Measurements from ENCODE around the gene SMIM28. TPM values are rescaled to one million over a fixed set of nuclear protein-coding genes. Genes with fewer than 3 reads are reported as not detected.

The SMIM28 gene
- total RNA-seq, 1 experiment from 2014 or later = not detected

DNA sequence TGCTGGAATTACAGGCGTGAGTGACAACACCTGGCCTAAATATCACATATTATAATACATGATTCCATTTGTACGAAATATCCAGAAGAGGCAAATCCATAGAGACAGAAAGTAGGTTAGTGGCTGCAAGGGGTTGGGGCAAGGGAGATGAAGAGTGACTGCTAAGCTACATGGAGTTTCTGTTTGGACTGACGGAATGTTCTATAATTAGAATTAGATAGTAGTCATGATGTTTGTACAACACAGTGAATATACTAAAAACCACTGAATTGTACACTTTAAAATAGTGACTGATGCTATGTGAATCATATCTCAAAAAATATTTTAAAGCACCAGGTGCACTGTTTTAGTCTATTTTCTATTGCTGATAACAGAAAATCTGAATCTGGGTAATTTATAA, 22.6 kb downstream of the SMIM28 start:
- in situ Hi-C loops (cut with HindIII; ENCODE audit: low pct_unique_long_range_greater_than_20kb, low sequenced_read_pairs) = no loop called here
- no peak for DNase-seq (ENCODE audit: low read depth, low spot score)

DNA sequence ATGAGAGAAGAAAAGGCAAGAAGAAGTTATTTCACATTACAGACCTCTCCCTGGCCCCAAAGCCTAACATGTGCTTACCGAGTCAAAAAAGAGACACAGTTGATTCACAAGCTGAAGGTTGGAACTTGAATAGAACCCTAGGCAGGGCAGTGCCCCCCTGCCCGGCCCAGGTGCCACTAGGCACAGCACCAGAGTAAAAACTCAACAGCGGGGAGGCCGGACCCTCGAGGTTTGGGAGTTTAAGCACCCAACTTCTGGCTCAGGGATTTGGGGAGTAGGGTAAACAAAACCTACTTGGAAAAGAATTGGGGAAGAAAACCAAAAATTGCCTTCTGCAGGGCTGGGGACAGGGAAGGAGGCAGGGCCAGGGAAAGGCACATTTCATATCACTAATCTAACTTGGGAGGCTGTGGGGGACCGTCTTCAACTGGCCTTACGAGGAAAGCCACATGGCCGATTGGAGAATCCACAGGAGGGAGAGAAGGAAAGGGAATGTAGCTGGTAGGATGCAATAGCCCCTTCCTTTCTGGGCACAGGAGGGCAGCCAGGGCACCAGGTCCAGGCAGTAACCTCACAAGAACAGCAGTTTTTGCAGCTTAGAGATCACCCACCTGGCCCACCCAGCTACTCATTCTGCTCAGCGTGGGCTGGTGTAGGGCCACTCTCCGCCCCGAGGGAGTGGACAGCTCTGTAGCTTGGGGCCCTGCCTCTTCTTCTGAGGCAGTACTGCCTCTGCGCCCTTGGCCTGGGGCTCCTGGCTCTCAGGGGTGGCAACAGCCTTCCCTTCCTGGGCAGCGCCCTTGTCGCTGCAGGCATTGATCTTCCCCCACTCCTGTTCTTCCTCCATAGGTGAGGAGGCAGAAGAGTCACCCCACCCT, 24.5 kb downstream of the SMIM28 start:
- no peak for DNase-seq (ENCODE audit: low read depth, low spot score)
- in situ Hi-C loops (cut with HindIII; ENCODE audit: low pct_unique_long_range_greater_than_20kb, low sequenced_read_pairs) = no loop called here

DNA sequence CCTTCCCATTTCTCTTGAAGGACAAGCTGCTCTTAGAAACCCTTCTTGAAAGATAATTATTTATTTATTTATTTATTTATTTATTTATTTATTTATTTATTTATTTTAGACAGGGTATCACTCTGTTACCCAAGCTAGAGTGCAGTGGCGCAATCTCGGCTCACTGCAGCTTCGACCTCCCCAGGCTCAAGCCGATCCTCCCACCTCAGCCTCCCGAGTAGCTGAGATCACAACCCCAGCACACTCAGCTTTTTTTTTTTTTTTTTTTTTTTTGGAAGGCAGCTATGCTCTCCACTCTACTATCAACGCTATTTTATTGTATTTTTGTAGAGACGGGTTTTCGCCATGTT, 25.1 kb downstream of the SMIM28 start:
- no peak for DNase-seq (ENCODE audit: low read depth, low spot score)
- in situ Hi-C loops (cut with HindIII; ENCODE audit: low pct_unique_long_range_greater_than_20kb, low sequenced_read_pairs) = no loop called here

DNA sequence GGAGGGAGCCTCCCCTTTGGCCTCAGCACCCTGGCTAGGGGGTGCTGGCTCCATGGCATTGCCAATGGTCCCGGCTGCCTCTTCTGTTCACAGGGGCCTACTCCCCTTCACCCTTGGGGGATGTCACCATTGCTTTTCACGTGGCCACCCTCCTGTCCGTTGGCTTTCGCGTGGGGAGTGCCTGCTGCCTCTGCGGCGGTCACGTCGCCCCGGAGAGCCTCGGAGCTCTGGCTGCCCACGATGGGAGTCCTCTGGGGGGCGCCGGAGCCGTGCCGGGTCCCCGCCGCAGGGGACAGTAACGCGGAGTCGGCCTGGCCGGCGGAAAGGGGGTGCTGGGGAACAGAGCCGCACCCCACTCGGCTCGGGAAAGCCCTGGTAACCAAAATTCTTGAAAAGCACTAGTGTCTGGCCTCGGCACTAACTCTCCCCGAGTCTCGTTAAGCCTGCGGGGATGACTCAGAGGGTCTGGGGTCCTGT, 25.7 kb downstream of the SMIM28 start:
- in situ Hi-C loops (cut with HindIII; ENCODE audit: low pct_unique_long_range_greater_than_20kb, low sequenced_read_pairs) = no loop called here

DNA sequence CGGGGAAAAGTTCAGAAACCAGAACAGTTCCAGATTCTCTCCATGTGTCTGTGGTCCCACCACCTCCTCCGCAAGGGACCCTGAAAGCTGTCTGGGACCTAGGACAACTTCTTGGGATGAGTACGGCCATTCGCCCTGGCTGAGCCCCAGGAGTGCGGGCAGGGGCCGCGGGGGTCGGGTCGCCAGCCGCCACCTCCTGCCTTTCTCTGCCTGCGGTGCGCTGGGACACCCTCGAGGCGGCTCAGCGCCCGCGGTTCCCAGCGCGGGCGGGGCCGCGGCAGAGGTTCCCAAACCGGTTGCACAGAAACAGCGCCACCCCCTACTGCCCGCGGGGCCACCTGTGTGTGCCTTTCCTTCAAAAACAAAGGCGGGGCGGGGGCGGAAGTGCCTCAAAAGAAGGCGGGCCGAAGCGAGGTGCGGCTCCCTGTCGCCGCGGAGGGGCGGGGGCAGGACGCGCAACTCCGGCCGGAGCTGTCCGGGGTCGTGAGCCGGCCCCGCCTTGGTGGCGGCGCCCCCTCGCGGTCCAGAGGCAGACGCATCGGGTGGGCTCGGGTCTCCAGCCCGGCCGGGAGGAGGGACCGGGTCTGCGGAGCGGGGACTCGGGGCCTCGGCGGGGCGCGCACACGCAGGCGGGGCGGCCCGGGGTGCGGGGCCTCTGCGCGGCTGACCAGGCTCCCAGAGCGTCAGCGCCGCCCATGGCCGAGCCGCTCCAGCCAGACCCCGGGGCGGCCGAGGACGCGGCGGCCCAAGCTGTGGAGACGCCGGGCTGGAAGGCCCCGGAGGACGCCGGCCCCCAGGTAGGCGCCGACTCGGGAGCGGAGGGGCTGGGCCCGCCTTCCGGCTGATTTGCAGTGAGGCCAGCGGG, 26.3 kb downstream of the SMIM28 start, which contains the start of gene HEBP2:
HEBP2 (plus strand) TSS at position 423 of the 865 bp plus-strand sequence; CDS start at position 696, 273 bp downstream.
- in situ Hi-C loops (cut with HindIII; ENCODE audit: low pct_unique_long_range_greater_than_20kb, low sequenced_read_pairs) = no loop called here
- DNase-seq (ENCODE audit: low read depth, low spot score) = peak; percentile 76

More for the DNA sequence above, 25.7 kb downstream of the SMIM28 start:
- no peak for DNase-seq (ENCODE audit: low read depth, low spot score)

DNA sequence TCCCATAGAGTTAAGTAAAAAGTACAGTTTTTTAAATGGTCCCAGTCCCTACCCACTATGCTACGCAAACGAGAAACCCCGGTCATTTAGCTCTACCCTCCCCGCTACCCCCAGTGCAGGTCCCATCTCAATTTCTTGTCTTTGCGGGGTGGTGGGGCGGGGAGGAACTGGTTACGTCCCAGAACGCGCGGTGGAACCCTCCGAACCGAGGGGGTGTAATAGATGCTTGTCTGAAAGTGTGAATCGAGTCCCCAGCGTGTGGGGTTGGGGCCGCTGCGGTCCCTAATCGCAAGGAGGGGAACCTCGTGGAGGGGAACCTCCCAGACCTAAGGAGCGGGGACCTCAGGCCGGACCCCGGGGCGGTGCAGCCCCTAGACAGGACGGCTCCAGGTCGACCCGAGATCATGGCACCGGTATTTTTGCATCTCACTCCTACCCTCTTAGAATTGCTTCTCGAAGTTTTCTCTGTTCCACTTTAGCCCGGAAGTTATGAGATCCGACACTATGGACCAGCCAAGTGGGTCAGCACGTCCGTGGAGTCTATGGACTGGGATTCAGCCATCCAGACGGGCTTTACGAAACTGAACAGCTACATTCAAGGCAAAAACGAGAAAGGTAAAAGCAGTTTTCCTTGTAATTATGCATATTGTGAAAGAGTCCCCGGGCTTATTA, 27.1 kb downstream of the SMIM28 start:
- no peak for DNase-seq (ENCODE audit: low read depth, low spot score)
- in situ Hi-C loops (cut with HindIII; ENCODE audit: low pct_unique_long_range_greater_than_20kb, low sequenced_read_pairs) = no loop called here

DNA sequence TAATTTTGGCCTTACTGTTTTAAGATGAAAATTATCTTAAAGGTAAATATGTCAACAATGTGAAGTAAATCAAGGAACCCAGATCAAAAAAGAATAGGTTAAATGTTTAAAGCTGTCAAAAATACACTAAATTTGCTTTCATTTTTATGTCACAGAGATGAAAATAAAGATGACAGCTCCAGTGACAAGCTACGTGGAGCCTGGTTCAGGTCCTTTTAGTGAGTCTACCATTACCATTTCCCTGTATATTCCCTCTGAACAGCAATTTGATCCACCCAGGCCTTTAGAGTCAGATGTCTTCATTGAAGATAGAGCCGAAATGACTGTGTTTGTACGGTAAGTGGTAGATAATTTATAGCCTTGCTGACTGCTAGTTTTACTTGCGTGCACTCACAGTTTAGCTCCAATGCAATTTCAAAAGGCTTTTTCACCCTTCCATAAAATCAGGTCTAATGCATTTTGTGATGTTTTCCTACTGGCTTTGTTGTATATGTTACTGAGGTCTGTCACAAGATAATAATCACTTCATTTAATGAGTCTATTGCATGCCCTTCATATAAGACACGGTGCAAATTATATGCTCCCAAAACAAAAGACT, 28.2 kb downstream of the SMIM28 start:
- in situ Hi-C loops (cut with HindIII; ENCODE audit: low pct_unique_long_range_greater_than_20kb, low sequenced_read_pairs) = no loop called here
- no peak for DNase-seq (ENCODE audit: low read depth, low spot score)

DNA sequence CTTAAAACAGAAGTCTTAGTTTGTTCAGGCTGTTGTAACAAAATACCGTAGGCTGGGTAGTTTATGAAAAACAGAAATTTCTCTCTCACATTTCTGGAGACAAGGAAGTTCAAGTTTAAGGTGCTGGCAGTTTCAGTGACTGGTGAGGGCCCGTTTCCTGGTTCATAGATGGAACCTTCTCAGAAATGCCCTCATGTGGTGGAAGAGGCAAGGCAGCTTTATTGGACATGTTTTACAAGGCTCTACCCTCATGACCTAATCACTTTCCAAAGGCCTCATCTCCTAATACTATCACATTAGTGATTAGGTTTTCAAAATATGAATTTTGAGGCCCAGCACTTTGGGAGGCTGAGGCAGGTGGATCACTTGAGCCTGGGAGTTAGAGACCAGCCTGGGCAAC, 28.7 kb downstream of the SMIM28 start:
- no peak for DNase-seq (ENCODE audit: low read depth, low spot score)
- in situ Hi-C loops (cut with HindIII; ENCODE audit: low pct_unique_long_range_greater_than_20kb, low sequenced_read_pairs) = no loop called here

DNA sequence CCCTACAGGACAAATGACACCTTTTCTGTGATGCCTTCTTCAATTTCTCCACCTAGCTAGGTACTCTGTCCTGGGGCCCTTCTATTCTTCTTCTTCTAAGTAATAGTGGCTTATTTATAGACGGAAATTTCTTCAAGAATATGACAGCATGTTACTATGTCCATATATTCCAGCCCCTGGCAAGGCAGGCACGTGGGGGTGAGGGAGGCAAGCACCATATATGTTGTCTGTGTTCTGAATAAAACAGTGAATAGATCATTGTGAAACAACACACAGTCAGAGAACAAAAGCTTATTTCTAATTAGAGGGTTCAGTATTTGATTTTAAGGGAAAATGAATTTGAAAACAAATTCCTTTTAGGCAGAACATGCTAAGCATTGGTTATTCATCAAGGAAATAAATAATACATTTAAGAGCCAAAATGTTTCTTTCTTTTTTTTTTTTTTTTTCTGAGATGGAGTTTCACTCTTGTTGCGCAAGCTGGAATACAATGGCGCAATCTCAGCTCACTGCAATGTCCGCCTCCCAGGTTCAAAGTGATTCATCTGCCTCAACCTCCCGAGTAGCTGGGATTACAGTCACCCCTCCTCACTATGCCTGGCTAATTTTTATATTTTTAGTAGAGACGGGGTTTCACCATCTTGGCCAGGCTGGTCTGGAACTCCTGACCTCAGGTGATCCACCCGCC, 32.5 kb downstream of the SMIM28 start:
- DNase-seq (ENCODE audit: low read depth, low spot score) = no peak
- in situ Hi-C loops (cut with HindIII; ENCODE audit: low pct_unique_long_range_greater_than_20kb, low sequenced_read_pairs) = no loop called here

DNA sequence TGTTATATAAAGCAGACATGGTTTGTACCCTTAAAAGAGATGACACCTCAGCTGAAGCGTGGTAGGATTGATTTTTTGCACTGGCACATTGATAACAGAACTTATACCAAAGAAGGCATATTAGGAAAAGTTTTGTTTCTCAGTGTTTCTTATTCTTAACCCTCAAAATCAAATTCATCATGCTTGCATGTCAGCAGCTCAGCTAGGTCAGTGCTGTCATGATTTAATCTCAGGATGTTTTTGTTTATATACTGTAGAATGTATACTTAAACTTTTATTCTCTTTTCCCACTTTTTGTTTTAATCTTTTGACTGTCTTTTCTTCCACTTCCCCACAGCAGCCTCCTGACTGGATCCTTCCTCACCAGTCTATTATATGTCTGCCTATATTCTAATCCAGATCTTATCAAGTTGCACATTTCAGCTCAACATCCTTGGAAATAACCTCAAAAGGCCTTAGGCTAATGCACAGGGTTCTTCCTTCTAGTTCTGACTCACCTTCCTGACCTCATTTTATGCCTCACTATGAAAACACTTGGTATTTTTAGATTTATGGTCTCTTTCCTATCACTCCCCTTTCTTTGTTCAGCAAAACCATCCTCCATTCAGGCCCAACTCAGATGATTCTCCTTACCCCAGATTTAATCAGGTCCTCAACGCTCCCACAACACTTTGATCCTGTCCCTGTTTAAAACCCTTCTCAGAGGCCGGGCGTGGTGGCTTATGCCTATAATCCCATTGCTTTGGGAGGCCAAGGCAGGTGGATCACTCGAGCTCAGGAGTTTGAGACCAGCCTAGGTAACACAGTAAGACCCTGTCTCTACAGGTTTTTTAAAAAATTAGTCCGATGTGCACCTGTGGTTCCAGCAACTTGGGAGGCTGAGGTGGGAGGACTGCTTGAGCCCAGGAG, 33.5 kb downstream of the SMIM28 start:
- no peak for DNase-seq (ENCODE audit: low read depth, low spot score)
- in situ Hi-C loops (cut with HindIII; ENCODE audit: low pct_unique_long_range_greater_than_20kb, low sequenced_read_pairs) = no loop called here

DNA sequence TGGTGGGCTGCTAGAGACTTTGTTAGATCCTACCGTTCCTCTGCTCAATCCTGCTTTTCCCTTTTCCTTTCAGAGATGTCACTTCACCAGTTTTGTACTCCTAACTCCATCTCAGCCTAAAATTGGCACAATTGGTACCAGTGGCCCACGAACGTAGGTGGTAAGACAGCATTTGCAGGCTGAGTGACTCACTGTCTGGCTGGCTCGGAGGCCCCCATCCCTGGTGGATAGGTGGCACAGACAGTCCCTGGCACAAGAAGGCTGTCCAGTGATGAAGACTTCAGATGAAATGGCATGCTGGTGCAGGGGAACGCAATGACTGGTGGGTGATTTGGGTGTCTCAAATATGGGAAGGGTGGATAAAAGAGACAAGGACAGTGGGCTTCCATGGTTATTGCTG, 37.4 kb downstream of the SMIM28 start:
- in situ Hi-C loops (cut with HindIII; ENCODE audit: low pct_unique_long_range_greater_than_20kb, low sequenced_read_pairs) = no loop called here
- DNase-seq (ENCODE audit: low read depth, low spot score) = no peak

DNA sequence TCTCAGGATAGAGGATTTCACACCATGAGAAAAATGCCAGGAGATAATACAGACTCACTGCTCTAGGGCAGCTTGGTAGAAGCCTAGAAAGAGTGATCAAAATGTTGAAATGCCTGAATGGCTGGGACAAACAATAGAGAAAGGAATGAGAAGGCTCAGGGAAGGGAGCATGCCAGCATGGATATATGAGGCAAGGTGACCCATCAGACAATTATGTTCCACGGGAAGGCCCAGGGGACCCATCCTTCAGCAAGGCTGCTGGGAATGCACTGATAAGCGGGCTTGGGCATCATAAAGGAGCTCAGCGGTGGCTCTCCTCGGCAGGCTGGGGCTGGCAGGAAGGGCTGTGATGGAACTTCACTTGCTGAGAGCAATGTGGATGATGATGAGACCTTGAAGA, 38.5 kb downstream of the SMIM28 start:
- no peak for DNase-seq (ENCODE audit: low read depth, low spot score)
- in situ Hi-C loops (cut with HindIII; ENCODE audit: low pct_unique_long_range_greater_than_20kb, low sequenced_read_pairs) = no loop called here

DNA sequence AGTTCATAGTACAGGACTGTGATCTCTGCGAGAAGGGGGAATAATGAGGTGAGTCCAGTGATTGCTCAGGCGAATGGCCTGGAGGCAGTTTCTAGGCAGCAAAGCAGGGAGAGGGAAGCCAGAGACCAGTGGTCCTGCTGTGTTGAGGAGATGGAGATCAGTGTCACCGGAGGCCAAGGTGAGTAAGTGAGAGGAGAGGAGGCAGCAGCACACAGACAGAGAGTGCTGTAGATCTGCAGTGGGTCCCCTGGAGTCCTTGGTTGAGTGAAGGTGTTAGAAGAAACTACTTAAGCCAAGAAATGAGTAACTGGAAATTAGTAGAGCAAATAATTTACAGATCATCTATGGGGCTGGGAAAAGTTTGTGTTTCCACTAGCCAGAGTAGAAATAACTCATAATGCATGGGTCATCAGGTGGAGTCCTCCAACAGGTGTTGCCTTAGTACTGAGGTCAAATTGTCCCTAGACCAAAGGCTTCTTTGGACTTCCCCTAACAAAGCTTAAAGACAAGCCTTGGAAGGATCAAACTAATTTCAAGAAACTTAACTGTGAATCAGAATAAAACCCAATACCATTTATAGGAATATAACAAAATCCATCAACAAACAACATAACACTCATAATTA, 39.9 kb downstream of the SMIM28 start:
- in situ Hi-C loops (cut with HindIII; ENCODE audit: low pct_unique_long_range_greater_than_20kb, low sequenced_read_pairs) = no loop called here

DNA sequence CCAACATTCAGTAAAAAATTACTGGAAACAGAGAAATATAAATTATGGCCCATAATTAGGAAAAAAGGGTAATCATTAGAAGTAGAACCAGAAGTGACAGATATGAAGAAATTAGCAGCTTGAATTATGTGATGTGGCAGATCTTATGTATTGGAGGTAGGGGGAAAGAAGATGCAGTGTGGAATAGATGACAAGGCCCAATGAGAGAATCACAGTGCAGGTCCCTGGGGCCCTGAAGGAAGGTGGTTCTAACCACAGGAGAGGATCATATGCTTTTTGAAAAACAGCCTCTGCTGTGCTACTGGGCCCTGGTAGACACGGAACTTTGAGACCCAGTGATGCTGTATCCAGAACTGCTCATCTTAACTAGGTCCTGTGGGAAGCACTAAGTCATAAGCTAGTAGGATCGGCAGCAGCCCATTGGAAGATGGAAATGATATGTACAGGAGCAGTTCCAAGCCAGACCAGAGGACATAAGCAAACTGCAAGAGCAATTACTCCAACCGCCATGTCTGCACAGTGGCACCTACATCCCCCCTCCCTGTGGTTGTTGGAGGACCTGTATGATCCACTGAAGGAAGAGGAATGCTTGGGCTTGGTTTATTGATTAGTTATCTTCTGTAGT, 40.5 kb downstream of the SMIM28 start:
- DNase-seq (ENCODE audit: low read depth, low spot score) = no peak
- in situ Hi-C loops (cut with HindIII; ENCODE audit: low pct_unique_long_range_greater_than_20kb, low sequenced_read_pairs) = no loop called here

More for the DNA sequence above, 39.9 kb downstream of the SMIM28 start:
- no peak for DNase-seq (ENCODE audit: low read depth, low spot score)

DNA sequence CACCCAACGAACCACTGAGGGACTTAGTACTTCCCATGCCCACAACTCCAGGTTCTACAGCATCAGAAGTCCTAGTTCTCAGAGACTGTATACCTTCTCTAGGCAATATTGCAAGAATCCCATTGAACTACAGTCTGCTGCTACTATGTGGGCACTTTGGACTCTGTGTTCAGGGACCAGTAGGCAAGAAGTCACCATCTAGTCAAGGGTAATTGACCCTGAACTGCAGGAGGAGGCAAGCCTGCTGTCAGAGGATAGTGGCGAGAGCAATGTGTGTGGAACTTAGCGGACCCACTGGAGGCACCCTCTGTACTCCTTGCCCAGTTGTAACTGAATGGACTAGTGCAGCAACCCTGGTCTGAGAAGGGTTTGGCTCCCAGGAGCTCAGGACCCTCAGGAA, 42.1 kb downstream of the SMIM28 start:
- no peak for DNase-seq (ENCODE audit: low read depth, low spot score)
- in situ Hi-C loops (cut with HindIII; ENCODE audit: low pct_unique_long_range_greater_than_20kb, low sequenced_read_pairs) = no loop called here

Measured in SK-MEL-5 (cell line).